ENCODE data around the gene CCDC138. TPM values are rescaled to one million over a fixed set of nuclear protein-coding genes. Genes with fewer than 3 reads are reported as not detected.
"Not testable (repeated sequence)": the region's sequence is repeated elsewhere in the genome, so short reads cannot be mapped to it uniquely, and the experiment has no call there.

Gene CCDC138, protein sequence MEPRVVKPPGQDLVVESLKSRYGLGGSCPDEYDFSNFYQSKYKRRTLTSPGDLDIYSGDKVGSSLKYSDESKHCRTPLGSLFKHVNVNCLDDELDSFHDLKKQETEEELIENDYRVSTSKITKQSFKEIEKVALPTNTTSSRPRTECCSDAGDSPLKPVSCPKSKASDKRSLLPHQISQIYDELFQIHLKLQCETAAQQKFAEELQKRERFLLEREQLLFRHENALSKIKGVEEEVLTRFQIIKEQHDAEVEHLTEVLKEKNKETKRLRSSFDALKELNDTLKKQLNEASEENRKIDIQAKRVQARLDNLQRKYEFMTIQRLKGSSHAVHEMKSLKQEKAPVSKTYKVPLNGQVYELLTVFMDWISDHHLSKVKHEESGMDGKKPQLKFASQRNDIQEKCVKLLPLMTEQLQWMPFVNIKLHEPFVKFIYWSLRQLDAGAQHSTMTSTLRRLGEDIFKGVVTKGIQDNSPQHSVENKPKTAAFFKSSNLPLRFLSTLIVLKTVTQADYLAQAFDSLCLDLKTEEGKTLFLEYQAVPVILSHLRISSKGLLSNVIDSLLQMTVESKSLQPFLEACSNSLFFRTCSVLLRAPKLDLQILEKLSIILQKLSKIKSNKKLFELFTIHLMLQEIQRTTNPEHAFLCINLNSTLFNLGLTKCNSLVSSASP
- polyA plus RNA-seq (17.3 and 19.0 TPM in 2 replicates), polyA minus RNA-seq (44.1 and 45.6 TPM in 2 replicates)

DNA sequence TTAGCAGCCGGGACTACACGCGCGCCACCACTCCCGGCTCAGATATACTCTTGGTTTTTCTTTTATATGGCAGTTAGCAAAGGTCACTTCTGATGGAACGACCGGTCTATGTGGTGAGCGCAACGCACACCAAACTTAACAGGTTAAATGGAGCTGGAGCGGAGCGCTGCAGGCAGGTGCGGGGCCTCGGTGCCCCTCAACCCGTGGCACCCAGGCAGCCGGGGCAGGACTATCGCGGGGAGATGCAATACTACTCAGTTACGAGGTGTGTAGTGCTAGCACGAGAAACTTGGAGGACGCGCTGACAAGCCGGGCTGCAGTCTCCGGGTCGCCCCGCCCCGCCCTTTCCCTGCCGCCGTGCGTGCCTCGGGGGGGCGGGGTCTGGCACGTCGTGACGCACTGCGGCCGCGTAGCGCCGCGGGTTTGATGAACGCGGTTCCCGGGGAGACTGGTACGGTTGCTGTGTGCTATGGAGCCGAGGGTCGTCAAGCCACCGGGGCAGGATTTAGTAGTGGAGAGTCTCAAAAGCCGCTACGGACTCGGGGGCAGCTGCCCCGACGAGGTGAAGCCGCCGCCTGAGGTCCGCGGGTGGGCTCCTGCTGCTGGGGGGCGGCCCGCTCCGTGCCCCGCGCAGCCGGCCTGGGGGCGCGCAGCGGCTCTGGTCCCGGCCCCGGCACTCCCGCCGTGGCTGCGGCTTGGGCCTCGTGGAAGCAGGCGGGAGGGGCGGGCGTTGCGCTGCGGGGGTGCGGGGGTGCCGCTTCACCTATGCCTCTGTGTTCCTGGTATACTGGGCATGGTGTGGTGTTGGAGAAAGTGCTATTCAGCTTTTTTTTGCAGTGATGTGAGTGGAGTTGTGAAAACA is at the start of gene CCDC138:
TSS of gene CCDC138 (plus strand) at position 418 of the 862 bp plus-strand sequence. CDS start at position 470, 52 bp downstream.
- Histone ChIP-seq H3K27ac (ENCODE audit: low read length) (peak within 1 kb of the TSS; percentile 53), H3K4me2 (ENCODE audit: low read length) (peak within 1 kb of the TSS; percentile 94), H3F3A (ENCODE audit: insufficient read depth, low read length, poor library complexity, severe bottlenecking) (no peaks in the 10 kb centered on the region), H3K9me3 (ENCODE audit: low read length) (no peaks in the 10 kb centered on the region), H3K9ac (ENCODE audit: low read length) (peak within 1 kb of the TSS; percentile 73), H2AFZ (ENCODE audit: low read depth, low read length) (peak within 1 kb of the TSS; percentile 66), H3K36me3 (ENCODE audit: insufficient read depth, low read length) (no peaks in the 10 kb centered on the region), H3K4me3 (ENCODE audit: low read length) (peak within 1 kb of the TSS; percentile 80), H3K9me2 (ENCODE audit: insufficient read depth, low read length) (no peaks in the 10 kb centered on the region), H3K79me2 (replicated peaks; ENCODE audit: insufficient read depth, low read length) (peaks cover 11% of the 10 kb centered on the region), H4K20me1 (ENCODE audit: insufficient read depth) (no peaks in the 10 kb centered on the region), H3K27me3 (ENCODE audit: insufficient read depth, low read depth, low read length) (no peaks in the 10 kb centered on the region)
- peak; percentile 21 for TF ChIP-seq REST (IDR thresholded peaks at IDR 0.05; ENCODE audit: borderline replicate concordance)
- TF ChIP-seq RAD21 (conservative IDR thresholded peaks at IDR 0.05), result peak; percentile 35
- TF ChIP-seq EZH2 (IDR thresholded peaks at IDR 0.05; ENCODE audit: borderline replicate concordance, insufficient read depth, low read length, poor library complexity, severe bottlenecking), result no peak
- TF ChIP-seq CTCF (IDR thresholded peaks at IDR 0.05; ENCODE audit: poor library complexity, severe bottlenecking), result no peak
- peak; percentile 54 for TF ChIP-seq EP300 (conservative IDR thresholded peaks at IDR 0.05; ENCODE audit: poor library complexity, severe bottlenecking)
- TF ChIP-seq POLR2AphosphoS5 (IDR thresholded peaks at IDR 0.05), result peak; percentile 86
- peak; percentile 92 for TF ChIP-seq MXI1 (conservative IDR thresholded peaks at IDR 0.05; ENCODE audit: poor library complexity, severe bottlenecking)
- TF ChIP-seq TAF1 (IDR thresholded peaks at IDR 0.05; ENCODE audit: low read depth), result no peak
- TF ChIP-seq SMC3 (conservative IDR thresholded peaks at IDR 0.05; ENCODE audit: poor library complexity), result peak; percentile 54

GRCh38 chr2:108757973-108758372 is 28.6 kb upstream of the CCDC138 start:
- H3K36me3 ChIP-seq (ENCODE audit: insufficient read depth, low read length); H3K79me2 ChIP-seq (replicated peaks; ENCODE audit: insufficient read depth, low read length); H2AFZ ChIP-seq (ENCODE audit: low read depth, low read length); H3K27me3 ChIP-seq (ENCODE audit: insufficient read depth, low read depth, low read length); H3K9me3 ChIP-seq (ENCODE audit: low read length); H3K9ac ChIP-seq (ENCODE audit: low read length); H3K27ac ChIP-seq (ENCODE audit: low read length); H3K4me2 ChIP-seq (ENCODE audit: low read length); H3K9me2 ChIP-seq (ENCODE audit: insufficient read depth, low read length); H3K4me3 ChIP-seq (ENCODE audit: low read length); H4K20me1 ChIP-seq (ENCODE audit: insufficient read depth); H3F3A ChIP-seq (ENCODE audit: insufficient read depth, low read length, poor library complexity, severe bottlenecking): not testable (repeated sequence)

DNA sequence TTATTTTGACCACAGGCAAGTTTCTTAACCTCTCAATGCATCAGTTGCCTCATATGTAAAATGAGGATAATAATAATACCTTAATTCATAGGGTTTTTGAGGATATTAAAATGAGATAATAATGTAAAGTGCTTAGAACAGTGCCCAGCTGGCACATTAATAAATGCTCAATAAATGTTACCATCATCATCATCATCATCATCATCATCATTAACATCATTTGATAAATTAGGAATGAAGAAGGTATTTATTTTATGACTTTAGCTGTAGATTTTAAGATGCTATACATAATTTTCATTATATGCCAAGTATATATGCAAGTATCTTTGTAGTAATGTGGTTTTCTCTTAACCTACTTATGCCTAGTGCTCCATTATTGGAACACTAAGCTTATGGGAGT is 24.0 kb upstream of the CCDC138 start:
- not testable (repeated sequence) for H3K27ac ChIP-seq (ENCODE audit: low read length); H3K27me3 ChIP-seq (ENCODE audit: insufficient read depth, low read depth, low read length); H3K9me3 ChIP-seq (ENCODE audit: low read length); H3K4me3 ChIP-seq (ENCODE audit: low read length); H2AFZ ChIP-seq (ENCODE audit: low read depth, low read length); H3K9ac ChIP-seq (ENCODE audit: low read length); H4K20me1 ChIP-seq (ENCODE audit: insufficient read depth); H3K79me2 ChIP-seq (replicated peaks; ENCODE audit: insufficient read depth, low read length); H3K4me2 ChIP-seq (ENCODE audit: low read length); H3K9me2 ChIP-seq (ENCODE audit: insufficient read depth, low read length); H3F3A ChIP-seq (ENCODE audit: insufficient read depth, low read length, poor library complexity, severe bottlenecking); H3K36me3 ChIP-seq (ENCODE audit: insufficient read depth, low read length)

- H3K9ac ChIP-seq (ENCODE audit: low read length); H2AFZ ChIP-seq (ENCODE audit: low read depth, low read length); H3K36me3 ChIP-seq (ENCODE audit: insufficient read depth, low read length); H3K79me2 ChIP-seq (replicated peaks; ENCODE audit: insufficient read depth, low read length); H3F3A ChIP-seq (ENCODE audit: insufficient read depth, low read length, poor library complexity, severe bottlenecking); H3K4me3 ChIP-seq (ENCODE audit: low read length); H3K27me3 ChIP-seq (ENCODE audit: insufficient read depth, low read depth, low read length); H3K9me3 ChIP-seq (ENCODE audit: low read length); H3K27ac ChIP-seq (ENCODE audit: low read length); H3K9me2 ChIP-seq (ENCODE audit: insufficient read depth, low read length); H4K20me1 ChIP-seq (ENCODE audit: insufficient read depth); H3K4me2 ChIP-seq (ENCODE audit: low read length): not testable (repeated sequence)
These were observed 19.9 kb upstream of the CCDC138 start for GRCh38 chr2:108766671-108767070.
